A549 (cell line): ENCODE measurements around the gene PRR5L. TPM values are rescaled to one million over a fixed set of nuclear protein-coding genes. Genes with fewer than 3 reads are reported as not detected.

Experiments used
- ATAC-seq, 2 experiments: fragments of 200-7000 bp in 1 of 2; fragments of >200 bp in 1 of 2; cut with Nextera tagmentation in 1 of 2; cut with Tn5 transposase in 1 of 2; 3 replicates each; pipeline versions ENCODE4 v1.8.0 to v1.9.1; 2018 to 2020; ENCODE audit warnings: mild to moderate bottlenecking in 1 of 2, moderate library complexity in 1 of 2
- CTCF ChIA-PET: fragments of 300-600 bp; sonication (Branson Sonifier 250); formaldehyde crosslinking; extraction: SDS; loops from one replicate; lab custom pipeline; 2021; ENCODE audit warnings: antibody characterized with exemption, inconsistent platforms; lab: Yijun Ruan, JAX
- POLR2A ChIA-PET: fragments of 350-600 bp; formaldehyde crosslinking; extraction: SDS; loops from one replicate; lab custom pipeline; 2021; ENCODE audit warnings: antibody characterized with exemption, inconsistent platforms; lab: Yijun Ruan, JAX
- DNase-seq, 2 experiments: peaks; one replicate each; pipeline versions ENCODE4 v3.0.0 to v3.0.0-alpha.2; 2011 to 2016; ENCODE audit warnings: low read depth in 1 of 2, low spot score in 1 of 2
- FAIRE-seq: peaks from 2 replicates; lab custom pipeline; 2011; peaks lifted over from hg19 to GRCh38; lab: Jason Lieb, UNC
- H3K27ac ChIP-seq, 2 experiments: fragments of >200 bp; sonication (Bioruptor Twin); formaldehyde crosslinking; 3 replicates each; pipeline ENCODE4 v1.5.1; 2016 to 2017
- H3K4me1 ChIP-seq: fragments of >200 bp; sonication (Bioruptor Twin); formaldehyde crosslinking; 3 replicates; pipeline ENCODE4 v1.6.1; 2016
- H3K4me2 ChIP-seq: fragments of >200 bp; sonication (Bioruptor Twin); formaldehyde crosslinking; 3 replicates; pipeline ENCODE4 v1.6.1; 2016
- H3K4me3 ChIP-seq: fragments of >200 bp; sonication (Bioruptor Twin); formaldehyde crosslinking; 3 replicates; pipeline ENCODE4 v1.5.1; 2016
- H3K9me3 ChIP-seq: fragments of >200 bp; sonication (Bioruptor Twin); formaldehyde crosslinking; 3 replicates; pipeline ENCODE4 v1.6.1; 2016
- ATOH8 ChIP-seq: fragments of 250-450 bp; sonication (Bioruptor Pico); IDR thresholded peaks from 2 replicates; pipeline ENCODE4 v1.5.0; 2020; ENCODE audit warnings: low read depth, mild to moderate bottlenecking, moderate library complexity
- BHLHE40 ChIP-seq: IDR thresholded peaks from 2 replicates; pipeline ENCODE4 v1.6.1; 2012; ENCODE audit warnings: low read depth, low read length, inconsistent platforms
- CEBPB ChIP-seq, 2 experiments: fragments of >200 bp in 1 of 2; sonication (Bioruptor Twin) in 1 of 2; formaldehyde crosslinking in 1 of 2; IDR thresholded peaks; 2 replicates each; pipeline ENCODE4 v1.6.1; 2012 to 2016
- CHD2 ChIP-seq: fragments of 150-350 bp; IDR thresholded peaks from 2 replicates; pipeline ENCODE4 v1.6.1; 2014; ENCODE audit warnings: low read length; ENCODE audit not compliant: partially characterized antibody
- CHD4 ChIP-seq: fragments of 200-600 bp; sonication (generic); IDR thresholded peaks from 2 replicates; pipeline ENCODE4 v1.6.1; 2016; ENCODE audit warnings: antibody characterized with exemption, mild to moderate bottlenecking, borderline replicate concordance
- CTCF ChIP-seq: fragments of >200 bp; sonication (Bioruptor Twin); formaldehyde crosslinking; IDR thresholded peaks from 3 replicates; pipeline ENCODE4 v1.5.1; 2016
- E2F6 ChIP-seq: IDR thresholded peaks from 2 replicates; pipeline ENCODE4 v1.6.1; 2012; ENCODE audit warnings: low read depth, borderline replicate concordance
- ESRRA ChIP-seq: fragments of 150-350 bp; IDR thresholded peaks from 2 replicates; pipeline ENCODE4 v1.6.1; 2014; ENCODE audit warnings: mild to moderate bottlenecking, low read length, borderline replicate concordance
- FOSB ChIP-seq: fragments of 250-450 bp; sonication (Bioruptor Pico); IDR thresholded peaks from 2 replicates; pipeline ENCODE4 v1.5.0; 2020; ENCODE audit warnings: mild to moderate bottlenecking, moderate library complexity
- FOXS1 ChIP-seq: fragments of 250-450 bp; sonication (Bioruptor Pico); IDR thresholded peaks from 2 replicates; pipeline ENCODE4 v1.5.0; 2020; ENCODE audit warnings: mild to moderate bottlenecking, moderate library complexity
- GATA3 ChIP-seq: IDR thresholded peaks from 2 replicates; pipeline ENCODE4 v1.6.1; 2012; ENCODE audit warnings: borderline replicate concordance
- HDAC2 ChIP-seq: fragments of 200-600 bp; sonication (generic); IDR thresholded peaks from 2 replicates; pipeline ENCODE4 v1.6.1; 2016
- HES2 ChIP-seq: fragments of >200 bp; sonication (Bioruptor Twin); formaldehyde crosslinking; IDR thresholded peaks from 2 replicates; pipeline ENCODE4 v1.6.1; 2016
- HMGXB4 ChIP-seq: fragments of 250-450 bp; sonication (Bioruptor Pico); IDR thresholded peaks from 2 replicates; pipeline ENCODE4 v1.5.0; 2021; ENCODE audit warnings: mild to moderate bottlenecking, moderate library complexity, borderline replicate concordance
- HOXA7 ChIP-seq: fragments of 250-450 bp; sonication (Bioruptor Pico); IDR thresholded peaks from 2 replicates; pipeline ENCODE4 v1.5.0; 2020; ENCODE audit warnings: mild to moderate bottlenecking, moderate library complexity
- HOXB13 ChIP-seq: fragments of 250-450 bp; sonication (Bioruptor Pico); IDR thresholded peaks from 2 replicates; pipeline ENCODE4 v1.5.0; 2020; ENCODE audit warnings: low read depth, mild to moderate bottlenecking, moderate library complexity
- JUN ChIP-seq, 2 experiments: fragments of >200 bp; sonication (Bioruptor Twin); formaldehyde crosslinking; IDR thresholded peaks; 2 replicates in 1 of 2; 3 replicates in 1 of 2; pipeline ENCODE4 v1.6.1; 2016 to 2017
- KDM1A ChIP-seq: fragments of 200-600 bp; sonication (generic); IDR thresholded peaks from 2 replicates; pipeline ENCODE4 v1.6.1; 2016; ENCODE audit warnings: low read depth, mild to moderate bottlenecking
- MAFK ChIP-seq: fragments of 450-650 bp; IDR thresholded peaks from 2 replicates; pipeline ENCODE4 v1.6.1; 2014; ENCODE audit not compliant: partially characterized antibody
- PHF8 ChIP-seq: fragments of 200-600 bp; sonication (generic); IDR thresholded peaks from 2 replicates; pipeline ENCODE4 v1.6.1; 2016; ENCODE audit warnings: low read depth, mild to moderate bottlenecking, antibody characterized with exemption, moderate library complexity, borderline replicate concordance
- POLR2A ChIP-seq: IDR thresholded peaks from 2 replicates; pipeline ENCODE4 v1.6.1; 2012; ENCODE audit warnings: mild to moderate bottlenecking, low read length
- RAD21 ChIP-seq, 2 experiments: fragments of >200 bp in 1 of 2; sonication (Bioruptor Twin) in 1 of 2; formaldehyde crosslinking in 1 of 2; IDR thresholded peaks in 1 of 2; conservative IDR thresholded peaks in 1 of 2; 2 replicates in 1 of 2; 3 replicates in 1 of 2; pipeline ENCODE4 v1.6.1; 2012 to 2018; ENCODE audit warnings: inconsistent platforms in 1 of 2
- RFX5 ChIP-seq: fragments of 450-650 bp; IDR thresholded peaks from 2 replicates; pipeline ENCODE4 v1.7.1; 2014; ENCODE audit warnings: antibody characterized with exemption, mild to moderate bottlenecking, moderate library complexity
- RNF2 ChIP-seq: fragments of 200-600 bp; sonication (generic); IDR thresholded peaks from 2 replicates; pipeline ENCODE4 v1.6.1; 2016; ENCODE audit warnings: low read depth, mild to moderate bottlenecking, antibody characterized with exemption, moderate library complexity, borderline replicate concordance
- TP53 ChIP-seq: fragments of 250-450 bp; sonication (Bioruptor Pico); IDR thresholded peaks from 2 replicates; pipeline ENCODE4 v1.5.0; 2021; ENCODE audit warnings: mild to moderate bottlenecking, moderate library complexity
- ZC3H11A ChIP-seq: fragments of 450-650 bp; IDR thresholded peaks from 2 replicates; pipeline ENCODE4 v1.6.1; 2014; ENCODE audit warnings: antibody characterized with exemption, mild to moderate bottlenecking
- ZFP36 ChIP-seq: fragments of 450-650 bp; IDR thresholded peaks from 2 replicates; pipeline ENCODE4 v1.6.1; 2014; ENCODE audit warnings: borderline replicate concordance; ENCODE audit not compliant: partially characterized antibody
- ZNF302 ChIP-seq: fragments of 250-450 bp; sonication (Bioruptor Pico); IDR thresholded peaks from 2 replicates; pipeline ENCODE4 v1.9.0; 2021; ENCODE audit warnings: inconsistent platforms, mild to moderate bottlenecking, moderate library complexity
- ZSCAN20 ChIP-seq: fragments of 250-450 bp; sonication (Bioruptor Pico); IDR thresholded peaks from 2 replicates; pipeline ENCODE4 v1.8.0; 2022; ENCODE audit warnings: mild to moderate bottlenecking, moderate library complexity
- WGBS: methylation state at CpG from one replicate; pipeline ENCODE4 v1.1.6; 2017; ENCODE audit errors: missing lambda C conversion rate; 5-methylcytosine and 5-hydroxymethylcytosine counted together
- polyA plus RNA-seq, 4 experiments: library from polyadenylated mRNA; depleted of rRNA in 3 of 4; stranded (reverse); fragments of >200 nt; fragmentation: RNase III in 1 of 4; extraction: RNeasy Plus Mini Kit Qiagen cat#74134 plus additional on column Dnase treatment in 1 of 4; gene quantifications; 2 replicates in 3 of 4; 3 replicates in 1 of 4; pipeline ENCODE4 v1.2.3, GENCODE V29; 2011 to 2017

The PRR5L gene
- polyA plus RNA-seq, 2 of the 4 experiments (the other 2 are of a cell fraction) = 6.9 to 12.1 TPM

GRCh38 chr11:36394056-36394455 is 98.0 kb downstream of the PRR5L start:
- CTCF ChIA-PET = interaction anchor here (1.5 kb wide), 1 partner anchor 17 kb away, joined by 6 read pairs; no protein-coding TSS in a partner anchor
- no peaks in the 10 kb centered on the region for H3K4me1 ChIP-seq
- H3K9me3 ChIP-seq = no peaks in the 10 kb centered on the region
- WGBS = 40% methylated on average over 2 of the region's 2 CpGs
- FAIRE-seq = no peak
- H3K4me3 ChIP-seq = no peak overlapping the region
- DNase-seq = no peak
- H3K4me2 ChIP-seq = no peak overlapping the region
- TF ChIP-seq PHF8 (no peak), ZFP36 (no peak), HDAC2 (no peak), CHD2 (no peak), ZSCAN20 (no peak), HOXB13 (CRISPR knock-in tag) (no peak), FOSB (CRISPR knock-in tag) (no peak), CHD4 (no peak), ZNF302 (CRISPR knock-in tag) (no peak), RFX5 (no peak), E2F6 (no peak), RAD21 (conservative IDR thresholded peaks at IDR 0.05 in 1 of 2, IDR thresholded peaks at IDR 0.05 in 1 of 2) (no peak), HMGXB4 (CRISPR knock-in tag) (no peak), GATA3 (no peak), TP53 (CRISPR knock-in tag) (no peak), POLR2A (no peak), MAFK (no peak), FOXS1 (CRISPR knock-in tag) (no peak), ESRRA (no peak)
- POLR2A ChIA-PET = no interaction called here
- H3K27ac ChIP-seq = no peak overlapping the region
- no peak for ATAC-seq

GRCh38 chr11:36394926-36395325 is 98.8 kb downstream of the PRR5L start:
- CTCF ChIA-PET = interaction anchor here (1.5 kb wide), 1 partner anchor 18 kb away, joined by 6 read pairs; no protein-coding TSS in a partner anchor
- FAIRE-seq (no peak), DNase-seq (no peak), ATAC-seq (no peak)
- Histone ChIP-seq H3K4me2 (no peak overlapping the region), H3K9me3 (no peaks in the 10 kb centered on the region), H3K4me1 (no peaks in the 10 kb centered on the region), H3K27ac (no peak overlapping the region), H3K4me3 (no peak overlapping the region)
- 81% methylated on average over 3 of the region's 3 CpGs for WGBS
- TF ChIP-seq CEBPB (IDR thresholded peaks at IDR 0.05) (no peak), HES2 (no peak), RNF2 (no peak), HOXA7 (no peak), JUN (IDR thresholded peaks at IDR 0.05) (no peak), ATOH8 (CRISPR knock-in tag) (no peak), KDM1A (no peak), BHLHE40 (no peak), CTCF (no peak), MAFK (no peak), HMGXB4 (CRISPR knock-in tag) (no peak), ZC3H11A (no peak)
- POLR2A ChIA-PET = no interaction called here
